ENCODE data around the gene SHTN1. TPM values are rescaled to one million over a fixed set of nuclear protein-coding genes. Genes with fewer than 3 reads are reported as not detected.

SHTN1 gene
- polyA plus RNA-seq, 3 donors, result 20.7 to 25.6 (median 25.3) TPM

DNA sequence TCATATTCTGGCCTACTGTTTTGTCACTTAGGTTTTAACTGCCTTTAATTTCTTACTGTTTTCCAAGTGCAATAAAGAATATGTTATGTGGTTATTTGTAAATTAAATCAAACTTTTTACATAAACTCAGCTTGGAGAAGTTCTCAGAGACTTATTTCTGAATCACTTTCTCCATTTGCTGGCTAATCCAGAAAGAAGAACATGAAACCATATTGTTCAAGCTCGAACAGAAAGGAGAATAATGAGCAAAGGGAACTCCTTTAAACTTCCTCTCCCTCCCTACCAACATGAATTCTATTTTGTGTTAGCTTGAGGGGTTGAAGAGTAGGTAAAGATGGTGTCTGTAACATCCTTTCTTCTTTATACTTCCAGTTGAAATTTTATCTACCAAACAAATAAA is 52.3 kb downstream of the SHTN1 start:
- DNase-seq (ENCODE audit: extremely low read depth in 1 of 11, low read depth in 9 of 11, low spot score in 4 of 11), result no peak

DNA sequence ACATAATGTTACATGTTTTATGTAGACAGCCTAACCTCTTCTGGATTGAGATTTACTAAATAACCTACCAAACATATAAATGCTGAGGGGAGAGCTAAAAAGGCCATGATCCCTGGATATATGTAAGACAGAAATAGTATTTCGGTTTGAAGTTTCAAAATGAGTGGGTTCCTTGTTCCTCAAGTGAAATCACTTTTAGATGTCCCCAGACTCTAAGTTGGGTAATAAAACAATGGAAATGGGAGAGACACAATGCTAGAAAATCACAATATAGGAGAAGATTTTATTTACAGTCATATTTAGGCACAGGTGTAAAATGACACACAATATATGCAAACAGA is 56.5 kb downstream of the SHTN1 start:
- no peak for DNase-seq (ENCODE audit: extremely low read depth in 1 of 11, low read depth in 9 of 11, low spot score in 4 of 11)

DNA sequence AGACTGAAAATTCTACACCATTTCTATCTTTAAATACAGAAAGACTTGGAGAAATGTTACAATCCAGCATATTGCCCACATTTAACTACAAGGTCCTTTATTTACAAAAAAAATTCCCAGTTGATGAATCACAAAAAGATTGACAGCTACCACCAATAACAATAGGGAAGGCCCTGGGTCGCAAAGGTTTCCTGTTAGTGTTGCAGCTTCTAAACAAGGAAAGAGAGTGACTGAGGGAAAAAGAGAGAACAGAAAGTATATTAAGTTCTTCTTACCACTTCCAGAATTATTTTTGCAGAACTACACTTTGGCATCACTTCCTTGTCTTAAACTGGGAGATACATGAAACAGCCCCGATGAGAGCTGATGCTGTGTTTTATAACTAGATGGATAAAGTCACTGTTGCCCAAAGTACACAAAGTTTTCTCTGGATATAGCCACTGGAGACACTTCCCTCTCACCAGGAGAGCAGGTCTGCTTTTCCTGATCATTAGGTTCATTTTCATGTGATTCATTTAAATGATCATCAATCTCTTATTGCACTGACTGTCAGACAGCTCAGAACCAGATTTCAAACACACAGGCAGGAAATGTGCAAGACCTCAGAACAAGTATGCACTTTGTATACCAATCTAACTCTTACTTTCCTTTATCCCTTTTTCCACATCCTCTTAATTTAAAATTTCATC is 57.0 kb downstream of the SHTN1 start:
- DNase-seq (ENCODE audit: extremely low read depth in 1 of 11, low read depth in 9 of 11, low spot score in 4 of 11), result no peak

DNA sequence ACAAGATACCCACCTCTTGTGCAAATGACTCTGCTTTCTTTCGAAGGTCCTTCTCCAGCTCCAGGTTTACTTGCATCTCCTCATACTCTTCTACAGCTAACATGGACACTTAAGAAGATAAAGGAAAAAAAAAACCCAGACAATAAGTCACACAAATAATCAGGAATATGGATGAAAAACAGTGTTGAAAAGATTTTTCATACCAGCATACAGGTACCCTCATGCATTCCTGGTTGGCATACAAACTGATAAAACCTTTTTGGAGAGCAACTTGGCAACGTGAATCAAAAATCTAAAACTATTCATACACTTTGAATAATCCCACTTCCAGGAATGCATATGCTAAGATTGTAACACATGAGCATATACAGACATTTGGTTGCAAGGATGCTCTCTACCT is 60.1 kb downstream of the SHTN1 start:
- no peak for DNase-seq (ENCODE audit: extremely low read depth in 1 of 11, low read depth in 9 of 11, low spot score in 4 of 11)

DNA sequence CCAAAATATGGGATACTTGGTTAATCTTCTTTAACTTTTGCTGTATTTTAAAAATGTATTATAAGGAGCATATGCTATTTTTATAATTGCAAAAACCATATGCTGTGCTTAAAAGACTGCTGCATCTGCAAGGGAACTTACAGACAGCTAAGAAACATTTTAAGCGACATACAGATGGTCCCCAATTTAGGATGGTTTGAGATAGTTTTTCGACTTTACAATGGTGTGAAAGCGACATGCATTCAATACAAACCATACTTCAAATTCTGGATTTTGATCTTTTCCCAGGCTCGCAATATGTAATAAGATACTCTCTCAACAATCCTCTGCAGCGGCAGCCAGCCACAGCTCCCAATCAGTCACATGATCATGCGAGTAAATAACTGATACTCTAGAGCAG is 73.2 kb downstream of the SHTN1 start:
- no peak for DNase-seq (ENCODE audit: extremely low read depth in 1 of 11, low read depth in 9 of 11, low spot score in 4 of 11)

DNA sequence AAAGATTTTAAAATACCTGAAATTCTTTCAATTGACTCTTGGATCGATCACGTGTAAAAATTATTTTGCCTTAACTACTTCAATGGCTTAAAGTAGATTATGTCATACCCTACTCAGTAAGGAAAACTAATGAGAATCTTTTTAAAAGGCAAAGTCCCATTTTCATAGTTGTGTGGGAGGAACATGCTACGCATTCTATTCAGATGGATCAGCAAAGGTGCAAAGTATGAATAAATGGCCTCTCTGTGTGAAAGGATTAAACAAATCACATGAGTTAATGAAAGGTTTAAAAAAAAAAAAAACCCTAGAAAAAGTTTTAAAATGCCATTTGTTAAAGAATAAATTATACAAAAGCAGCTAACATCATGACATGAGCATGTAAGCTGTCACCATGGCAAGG is 78.6 kb downstream of the SHTN1 start:
- DNase-seq (ENCODE audit: extremely low read depth in 1 of 11, low read depth in 9 of 11, low spot score in 4 of 11), result no peak

DNA sequence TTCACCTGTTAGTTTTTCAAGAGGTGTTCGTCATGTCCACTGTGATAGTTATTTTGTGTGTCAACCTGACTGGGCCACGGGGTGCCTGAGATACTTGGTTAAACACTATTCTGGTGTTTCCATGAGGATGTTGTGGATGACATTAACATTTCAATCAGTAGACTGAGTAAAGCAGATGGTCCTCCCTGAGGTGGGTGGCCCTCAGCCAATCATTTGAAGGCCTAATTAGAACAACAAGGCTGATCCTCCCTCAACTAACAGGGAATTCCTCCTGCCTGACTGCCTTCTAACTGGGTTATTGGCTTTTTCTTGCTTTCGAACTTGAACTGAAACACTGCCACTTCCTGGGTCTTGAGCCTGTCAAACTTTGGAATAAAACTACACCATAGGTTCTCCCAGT is 79.9 kb downstream of the SHTN1 start:
- DNase-seq (ENCODE audit: extremely low read depth in 1 of 11, low read depth in 9 of 11, low spot score in 4 of 11), result no peak

DNA sequence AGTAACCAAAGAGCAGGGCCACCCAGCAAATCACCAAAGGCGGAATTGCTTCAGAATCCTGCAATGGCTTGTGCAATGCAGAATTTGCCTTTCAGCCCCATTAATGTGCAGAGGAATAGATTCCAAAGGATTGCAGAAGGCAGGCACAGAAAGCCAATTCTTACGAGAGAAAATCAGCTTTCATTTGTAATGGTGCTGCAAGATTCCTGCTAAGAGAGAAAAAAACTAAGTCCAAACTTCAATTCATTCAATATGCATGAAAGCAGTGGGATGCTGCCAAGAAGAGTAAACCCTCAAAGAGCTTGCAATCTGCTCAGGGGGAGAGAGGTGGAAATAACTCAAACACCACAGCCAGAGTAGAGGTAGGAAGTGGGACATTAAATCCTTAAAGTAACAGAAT is 85.3 kb downstream of the SHTN1 start:
- DNase-seq (ENCODE audit: extremely low read depth in 1 of 11, low read depth in 9 of 11, low spot score in 4 of 11), result no peak

DNA sequence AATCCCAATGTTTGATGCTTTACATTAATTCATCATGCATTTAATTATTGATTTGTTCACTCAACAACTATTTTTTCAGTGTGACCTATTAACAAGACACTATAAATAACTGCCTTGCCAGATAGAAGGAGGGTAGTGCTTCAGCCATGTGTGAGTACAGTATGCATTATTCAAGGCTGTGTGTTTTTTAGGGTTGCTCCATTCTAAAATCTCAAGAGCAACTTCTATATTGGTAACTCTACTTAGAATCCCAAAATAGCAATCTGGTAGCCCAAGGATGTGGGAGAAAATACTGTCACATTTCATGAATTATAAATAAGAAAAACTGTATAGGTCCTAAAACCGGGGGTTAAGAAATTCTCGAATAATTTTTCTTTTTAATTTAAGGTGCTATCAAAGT is 85.8 kb downstream of the SHTN1 start:
- DNase-seq (ENCODE audit: extremely low read depth in 1 of 11, low read depth in 9 of 11, low spot score in 4 of 11), result no peak

DNA sequence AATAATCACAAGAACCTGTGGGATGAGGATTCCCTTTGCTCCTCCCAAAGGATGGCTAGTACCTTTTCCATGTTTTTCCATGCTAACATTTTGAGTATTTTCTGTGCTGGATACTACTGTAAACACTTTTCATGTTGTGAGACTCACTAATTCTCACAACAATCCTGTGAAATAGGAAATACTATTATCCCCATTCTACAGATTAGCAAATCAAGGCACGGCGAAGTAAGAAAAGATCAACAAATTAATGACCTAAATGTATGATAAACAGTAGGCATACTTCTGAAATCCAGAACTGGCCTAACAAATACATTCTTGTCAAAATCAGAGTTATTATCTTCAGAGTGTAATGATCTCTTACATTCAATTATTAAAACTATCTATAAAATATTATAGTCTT is 86.4 kb downstream of the SHTN1 start:
- no peak for DNase-seq (ENCODE audit: extremely low read depth in 1 of 11, low read depth in 9 of 11, low spot score in 4 of 11)

DNA sequence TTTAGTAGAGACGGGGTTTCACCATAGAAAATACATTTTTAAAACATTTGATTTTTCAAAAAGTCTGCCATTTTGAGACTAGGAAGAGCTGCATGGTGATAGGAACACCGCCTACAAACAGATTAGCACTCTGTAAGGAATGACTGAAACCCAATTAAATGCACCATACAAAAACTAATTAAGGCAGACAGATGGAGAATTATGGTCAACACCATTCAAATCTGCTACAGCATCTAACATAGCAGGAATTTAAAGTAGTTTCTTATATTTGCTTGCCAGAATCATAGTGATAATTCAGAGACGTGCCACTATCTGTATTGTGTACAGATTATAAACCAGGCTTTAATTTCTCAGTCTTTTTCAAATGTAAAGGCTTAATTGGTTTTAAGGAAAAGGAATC is 87.5 kb downstream of the SHTN1 start:
- no peak for DNase-seq (ENCODE audit: extremely low read depth in 1 of 11, low read depth in 9 of 11, low spot score in 4 of 11)

DNA sequence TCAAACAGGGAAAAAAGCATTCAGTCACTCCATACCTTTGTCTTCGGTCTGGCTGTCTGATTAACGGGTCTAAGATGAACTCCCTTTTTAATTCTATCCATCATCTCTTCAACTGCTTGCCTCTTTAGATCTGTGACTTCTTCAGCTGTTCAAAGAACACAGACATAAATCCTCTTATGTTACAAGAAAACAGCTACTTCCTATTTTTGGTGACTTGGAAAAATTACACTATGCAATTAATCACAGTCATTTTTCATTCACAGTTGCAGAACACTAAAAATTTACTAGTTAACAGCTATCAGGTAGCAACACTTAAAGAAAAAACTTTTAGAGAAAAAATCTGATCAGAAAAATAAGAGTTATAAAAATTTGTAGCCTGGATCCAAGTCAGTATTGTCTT is 89.6 kb downstream of the SHTN1 start:
- no peak for DNase-seq (ENCODE audit: extremely low read depth in 1 of 11, low read depth in 9 of 11, low spot score in 4 of 11)

DNA sequence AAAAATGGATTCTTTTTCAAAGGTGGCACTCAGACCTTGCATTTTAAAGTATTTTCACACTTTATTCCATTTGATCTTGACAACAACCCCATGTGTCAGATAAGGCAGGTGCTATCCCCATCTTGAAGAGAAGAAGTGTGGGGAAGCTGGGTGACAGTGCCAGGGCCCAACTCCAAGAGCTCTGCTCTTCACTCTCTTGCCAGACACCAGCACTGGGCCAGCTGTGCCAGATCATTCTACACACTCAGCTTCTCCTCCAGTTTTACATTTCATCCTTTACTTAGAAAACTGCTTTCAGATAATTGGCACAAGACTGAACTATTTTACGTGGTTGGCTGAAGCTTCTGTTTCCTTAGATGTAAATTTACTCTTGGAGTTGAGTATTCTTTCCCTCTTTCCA is 91.3 kb downstream of the SHTN1 start:
- no peak for DNase-seq (ENCODE audit: extremely low read depth in 1 of 11, low read depth in 9 of 11, low spot score in 4 of 11)

DNA sequence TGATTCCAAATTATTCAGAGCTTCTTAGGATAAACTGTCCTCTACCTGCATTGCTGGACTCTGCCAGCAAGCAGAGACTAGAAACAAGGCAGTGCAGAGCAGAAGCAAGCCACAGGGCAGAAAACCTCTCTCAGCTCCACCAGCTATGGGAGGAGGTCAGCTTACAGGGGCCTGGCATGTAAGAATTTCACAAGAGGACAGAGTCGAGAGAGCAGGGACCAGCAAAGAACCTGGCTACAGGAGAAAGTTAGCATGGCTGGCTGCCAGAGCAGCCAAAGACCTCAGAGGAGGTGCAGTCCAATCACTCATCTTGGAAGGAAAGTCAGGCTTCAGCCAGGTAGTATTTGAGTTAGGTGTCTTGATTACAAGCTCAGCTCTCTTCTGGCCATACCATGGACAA is 92.8 kb downstream of the SHTN1 start:
- no peak for DNase-seq (ENCODE audit: extremely low read depth in 1 of 11, low read depth in 9 of 11, low spot score in 4 of 11)

DNA sequence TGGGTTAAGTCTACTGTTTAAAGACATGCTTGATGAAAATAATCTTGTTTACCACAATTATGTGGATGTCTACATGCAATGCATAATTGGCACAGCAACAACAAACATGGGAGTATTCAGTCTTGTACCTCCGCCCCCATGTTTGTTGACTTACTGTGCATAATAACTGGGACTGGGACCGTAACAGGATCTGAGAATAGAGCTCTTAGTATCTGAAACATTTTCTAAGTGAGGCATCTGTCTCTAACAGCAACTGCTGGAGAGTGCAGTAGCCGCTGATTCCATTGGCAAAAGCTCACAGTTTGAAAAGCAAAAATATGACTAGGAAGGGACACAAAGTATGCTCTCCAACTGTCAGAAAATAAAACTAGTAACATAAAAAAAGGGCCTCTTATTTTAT is 94.1 kb downstream of the SHTN1 start:
- no peak for DNase-seq (ENCODE audit: extremely low read depth in 1 of 11, low read depth in 9 of 11, low spot score in 4 of 11)

DNA sequence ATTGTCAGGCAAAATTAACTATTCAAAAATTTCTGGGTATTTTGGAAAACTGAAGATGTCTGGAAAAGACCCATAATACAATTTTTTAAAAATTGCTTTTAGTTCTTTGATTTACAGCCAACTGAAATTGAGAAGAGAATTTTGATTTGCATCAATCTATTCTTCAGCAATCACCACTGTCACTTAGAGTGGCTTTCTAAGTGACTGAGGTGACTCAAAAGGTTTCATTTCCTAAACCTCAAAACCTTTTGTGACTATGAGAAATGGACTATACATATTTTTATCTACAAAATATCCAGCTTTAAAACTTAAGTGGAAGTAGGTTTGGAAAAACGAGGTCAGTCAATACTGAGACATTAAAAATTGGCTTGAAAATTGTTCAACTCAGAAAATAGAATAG is 95.7 kb downstream of the SHTN1 start:
- DNase-seq (ENCODE audit: extremely low read depth in 1 of 11, low read depth in 9 of 11, low spot score in 4 of 11), result no peak

DNA sequence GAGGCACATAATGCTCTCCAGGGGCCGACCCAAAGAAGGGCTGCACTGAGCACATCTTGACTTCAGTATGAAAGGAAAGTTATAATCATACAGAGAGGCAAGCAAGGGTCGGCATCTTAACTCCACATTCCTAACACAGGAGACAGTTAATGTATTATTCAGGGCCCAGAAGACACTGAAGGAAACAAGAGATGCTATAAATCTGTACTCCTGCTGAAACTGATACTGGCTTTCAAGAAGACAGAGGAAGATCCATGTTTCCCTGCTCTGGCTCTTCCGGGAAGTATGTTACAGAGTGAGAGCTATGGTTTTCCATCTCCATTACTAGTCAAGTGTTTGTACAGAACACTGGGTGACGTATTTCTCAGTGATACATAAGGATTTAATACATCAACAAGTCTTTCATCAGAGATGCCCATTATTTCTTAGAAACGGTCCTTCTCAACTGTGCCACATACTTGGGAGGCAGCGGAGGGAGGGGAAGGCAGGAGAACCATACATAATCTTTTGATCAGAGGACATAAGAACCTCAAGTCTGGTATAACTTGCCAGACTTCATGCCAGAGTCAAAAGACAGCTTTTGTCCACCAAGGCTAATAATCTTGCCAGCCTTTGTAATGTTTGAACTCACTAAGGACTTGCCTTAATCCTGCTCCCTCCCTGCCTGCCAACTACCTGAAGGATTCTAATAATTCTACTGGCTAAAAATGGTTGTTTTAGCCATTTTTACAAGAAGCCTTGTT is 97.6 kb downstream of the SHTN1 start:
- peak in 4 of 11 donors; percentile 16 to 34 (median 20) for DNase-seq (ENCODE audit: extremely low read depth in 1 of 11, low read depth in 9 of 11, low spot score in 4 of 11)

DNA sequence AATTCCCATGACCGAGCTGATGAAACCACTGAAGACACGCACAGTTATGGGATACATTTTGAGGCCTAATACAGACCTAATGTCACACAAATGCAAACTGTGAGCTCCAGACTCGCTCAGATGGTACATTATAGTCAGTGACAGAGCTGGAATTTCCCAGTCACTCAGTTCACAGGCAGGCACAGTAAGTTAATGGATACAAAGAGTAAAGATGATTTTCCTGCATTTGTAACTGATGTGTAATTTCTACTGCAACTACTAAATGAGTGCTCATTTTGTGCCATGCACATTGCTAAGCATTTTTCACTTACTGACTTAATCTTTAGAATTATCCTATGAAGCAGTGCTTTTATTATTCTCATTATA is 99.2 kb downstream of the SHTN1 start:
- no peak for DNase-seq (ENCODE audit: extremely low read depth in 1 of 11, low read depth in 9 of 11, low spot score in 4 of 11)

DNA sequence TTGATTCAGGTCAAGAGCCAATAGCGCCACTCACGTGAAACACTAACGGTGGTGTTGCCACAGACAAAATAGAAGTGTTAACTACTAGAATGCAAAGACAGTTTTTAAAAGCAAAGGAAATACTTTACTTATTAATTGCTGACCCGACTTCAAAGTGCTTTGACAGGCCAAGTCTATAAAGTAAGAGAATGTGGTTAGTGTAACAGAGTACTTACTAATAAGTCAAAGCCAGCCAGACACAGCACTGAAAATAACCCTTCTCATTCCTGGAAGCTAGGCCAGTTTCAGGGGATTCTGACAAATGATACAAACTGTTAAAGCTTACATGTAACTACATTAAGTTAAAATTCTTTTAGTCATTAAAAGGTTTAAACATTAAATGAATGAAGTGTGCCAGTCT is 105.4 kb downstream of the SHTN1 start:
- DNase-seq (ENCODE audit: extremely low read depth in 1 of 11, low read depth in 9 of 11, low spot score in 4 of 11), result peak in 4 of 11 donors; percentile 45 to 62 (median 52)

DNA sequence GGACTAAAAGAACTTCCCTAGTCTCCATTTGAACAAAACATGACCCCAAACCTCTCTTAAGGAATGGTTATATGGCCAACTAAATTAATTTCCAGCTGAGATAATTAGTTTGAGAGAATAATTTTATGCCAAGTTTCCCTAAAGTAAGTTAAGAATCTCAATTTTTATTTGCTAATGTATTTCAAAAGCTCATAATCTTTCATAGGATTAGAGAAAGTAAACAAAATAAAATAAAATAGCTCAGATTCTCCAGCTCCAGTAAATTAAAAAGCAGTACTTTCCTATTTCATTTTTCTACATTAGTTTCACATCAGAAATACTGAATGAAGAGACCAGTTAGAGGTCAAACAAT is 111.3 kb downstream of the SHTN1 start:
- no peak for DNase-seq (ENCODE audit: extremely low read depth in 1 of 11, low read depth in 9 of 11, low spot score in 4 of 11)
